Activated T-cell treated with anti-CD3 and anti-CD28 coated beads, Interleukin-2, amount 50 U/mL, for 4 hours (primary cell): Measurements from ENCODE around the gene OGFOD2. TPM values are rescaled to one million over a fixed set of nuclear protein-coding genes. Genes with fewer than 3 reads are reported as not detected.

ENCODE experiments used
- ATAC-seq, 2 donors: fragments of 200-7000 bp; cut with Tn5 transposase; one replicate each; pipeline ENCODE4 v1.10.0; 2021
- DNase-seq: peaks from one replicate; pipeline ENCODE4 v3.0.0-alpha.2; 2020
- H3K27me3 Mint-ChIP-seq: one replicate; pipeline ENCODE4 v1.8.0; 2021; ENCODE audit warnings: low read depth, mixed read lengths
- H3K36me3 Mint-ChIP-seq: one replicate; pipeline ENCODE4 v1.8.0; 2022; ENCODE audit warnings: mixed read lengths; ENCODE audit not compliant: insufficient read depth
- H3K4me1 Mint-ChIP-seq: one replicate; pipeline ENCODE4 v1.8.0; 2021; ENCODE audit warnings: low read depth, mixed read lengths
- H3K4me3 Mint-ChIP-seq: one replicate; pipeline ENCODE4 v1.8.0; 2021; ENCODE audit warnings: mild to moderate bottlenecking, moderate library complexity, mixed read lengths
- H3K9me3 Mint-ChIP-seq: one replicate; pipeline ENCODE4 v1.8.0; 2021; ENCODE audit warnings: mixed read lengths
- total RNA-seq, 3 donors: library from RNA; stranded (reverse); gene quantifications; one replicate each; pipeline ENCODE4 v1.2.1, GENCODE V29; 2021

Gene OGFOD2
- total RNA-seq, 3 donors from 2014 or later: 23.1 to 25.5 (median 24.7) TPM

DNA sequence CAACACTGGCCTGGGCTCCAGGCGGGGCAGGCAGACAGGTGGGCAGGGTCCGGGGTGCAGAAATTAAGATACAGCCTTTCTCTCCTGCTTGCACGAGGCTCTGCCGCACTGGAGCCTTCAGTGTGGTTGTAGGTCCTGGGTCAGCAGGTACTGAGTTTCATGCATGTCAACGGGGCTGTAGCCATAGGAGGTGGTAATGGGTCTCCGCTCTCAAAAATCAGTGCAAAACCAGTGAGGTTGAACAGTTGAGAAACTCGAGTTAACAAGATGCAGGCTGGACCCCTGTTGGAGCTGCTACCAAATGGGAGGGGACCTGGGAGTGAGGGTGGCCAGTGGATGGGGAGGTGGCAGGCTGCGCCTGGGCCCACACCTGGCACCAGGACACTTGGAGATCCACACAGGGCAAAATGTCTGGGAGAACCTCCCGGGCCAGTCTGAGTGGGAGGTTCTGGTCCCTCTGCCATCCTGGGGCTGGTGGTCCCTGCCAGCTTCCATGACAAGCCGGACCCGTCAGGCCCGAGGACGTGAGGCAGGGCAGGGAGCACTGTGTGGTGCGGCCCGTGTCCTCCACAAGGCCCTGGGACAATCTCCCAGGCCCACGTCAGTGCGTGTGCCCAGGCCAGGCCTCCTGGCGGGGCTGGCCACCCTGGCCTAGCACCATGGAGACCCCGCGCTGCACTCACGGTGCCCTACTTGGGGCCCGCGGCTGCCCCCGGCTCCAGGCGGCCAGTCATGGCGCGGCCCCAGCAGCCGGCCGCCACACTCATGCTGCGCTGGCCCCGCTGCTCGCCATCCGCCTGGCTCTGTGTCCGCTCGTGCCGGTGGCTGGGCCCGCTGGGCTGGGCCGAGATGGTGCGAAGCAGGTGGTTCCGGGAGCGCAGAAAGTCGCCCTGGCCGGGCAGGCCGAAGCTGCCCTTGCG, 10.6 kb downstream of the OGFOD2 start:
- H3K4me3 Mint-ChIP-seq: no peak overlapping the region
- peaks cover 31% of the 10 kb centered on the region for H3K4me1 Mint-ChIP-seq
- ATAC-seq (no peak), DNase-seq (no peak)
- H3K9me3 Mint-ChIP-seq: no peaks in the 10 kb centered on the region
- no peaks in the 10 kb centered on the region for H3K27me3 Mint-ChIP-seq
- H3K36me3 Mint-ChIP-seq: peaks cover 10% of the 10 kb centered on the region

DNA sequence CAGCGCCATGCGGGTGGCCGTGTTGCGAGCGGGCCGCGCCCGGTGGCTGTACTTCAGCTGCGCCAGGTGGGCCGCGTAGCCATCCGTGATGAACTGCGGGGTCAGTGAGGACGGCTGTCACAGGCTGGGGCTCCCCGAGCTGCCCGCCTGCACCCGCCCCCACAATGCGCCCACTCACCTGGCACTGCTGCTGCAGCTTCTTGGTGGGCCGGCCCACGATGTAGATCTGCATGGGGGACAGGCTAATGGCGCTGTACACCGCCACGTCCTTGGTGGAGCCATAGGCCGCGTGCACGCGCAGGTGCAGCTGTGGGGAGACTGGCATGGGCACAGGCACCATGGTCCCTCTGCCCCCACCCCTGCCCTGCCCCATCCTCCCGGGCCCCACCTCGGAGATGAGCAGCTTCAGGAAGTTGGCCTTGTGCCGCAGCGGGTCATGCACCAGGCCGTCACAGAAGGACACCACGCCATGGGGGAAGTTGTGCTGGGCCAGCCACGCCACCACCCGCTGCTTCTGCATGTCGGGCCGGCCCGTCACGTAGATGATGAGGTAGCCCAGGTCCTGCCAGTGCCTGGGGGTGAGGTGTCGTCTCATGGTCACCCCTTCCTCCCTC, 11.3 kb downstream of the OGFOD2 start:
- no peak for ATAC-seq
- Mint-ChIP-seq H3K36me3 (peaks cover 10% of the 10 kb centered on the region), H3K27me3 (no peaks in the 10 kb centered on the region), H3K4me1 (peaks cover 31% of the 10 kb centered on the region), H3K9me3 (no peaks in the 10 kb centered on the region), H3K4me3 (no peak overlapping the region)
- no peak for DNase-seq

DNA sequence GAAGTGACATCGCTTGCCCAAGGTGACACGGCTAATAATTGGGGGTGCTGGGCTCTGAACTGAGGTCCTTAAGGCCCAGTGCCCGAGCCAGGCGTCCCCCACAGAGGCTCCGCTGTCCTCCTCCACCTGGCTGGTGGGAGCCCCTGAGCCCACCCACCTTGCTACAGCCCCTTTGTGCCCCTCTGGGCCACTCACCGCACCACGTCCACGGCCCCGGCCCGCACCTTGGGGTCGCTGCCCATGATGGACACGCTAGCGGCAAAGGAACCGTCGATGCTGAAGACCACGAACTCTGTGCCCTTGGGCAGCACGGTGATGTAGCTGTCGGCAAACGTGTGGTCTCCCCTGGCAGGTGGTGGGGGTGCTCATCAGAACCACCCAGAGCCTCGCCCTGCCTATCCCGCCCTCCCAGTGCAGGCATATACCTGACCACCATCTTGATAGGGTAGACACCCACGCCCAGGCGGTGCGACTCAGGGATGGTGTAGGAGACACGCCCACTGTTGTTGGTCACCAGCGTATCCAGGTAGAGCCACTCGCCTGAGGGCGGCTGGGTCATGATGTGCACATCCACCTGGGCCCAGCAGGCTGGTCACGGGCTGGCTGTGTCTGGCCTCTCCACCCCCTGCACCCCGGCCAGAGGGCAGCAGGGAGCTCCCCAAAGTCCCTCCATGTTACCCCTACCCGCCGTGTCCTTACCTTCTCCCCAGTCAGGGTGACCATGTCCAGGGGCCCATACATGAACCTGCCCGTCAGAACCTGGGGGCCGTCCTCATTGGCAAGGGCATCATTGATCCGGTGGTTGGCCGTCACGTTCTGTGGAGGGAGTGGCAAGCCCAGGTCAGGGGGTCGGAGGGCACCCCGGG, 12.3 kb downstream of the OGFOD2 start:
- no peaks in the 10 kb centered on the region for H3K27me3 Mint-ChIP-seq
- no peaks in the 10 kb centered on the region for H3K9me3 Mint-ChIP-seq
- H3K4me3 Mint-ChIP-seq: no peak overlapping the region
- peaks cover 22% of the 10 kb centered on the region for H3K4me1 Mint-ChIP-seq
- ATAC-seq (no peak), DNase-seq (no peak)
- peaks cover 10% of the 10 kb centered on the region for H3K36me3 Mint-ChIP-seq

DNA sequence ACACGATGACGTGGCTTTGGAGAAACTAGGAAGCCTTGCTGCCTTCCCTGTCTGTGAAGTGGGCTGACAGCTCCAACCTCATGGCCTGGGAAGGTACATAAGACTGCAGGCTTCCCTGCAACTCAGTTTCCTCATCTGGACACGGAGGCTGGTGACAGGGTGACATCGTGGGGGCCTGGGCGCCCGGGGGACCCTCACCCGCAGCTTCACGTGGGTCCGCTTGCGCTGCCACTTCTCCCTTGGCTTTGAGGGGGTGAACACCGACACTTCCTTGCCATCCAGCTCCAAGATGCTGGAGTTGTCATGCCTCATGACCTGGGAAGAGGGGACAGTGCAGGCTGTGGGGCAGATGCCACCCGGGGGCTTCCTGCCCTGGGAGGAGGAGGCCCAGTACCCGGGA, 13.0 kb downstream of the OGFOD2 start:
- ATAC-seq (no peak), DNase-seq (no peak)
- peaks cover 16% of the 10 kb centered on the region for H3K4me1 Mint-ChIP-seq
- no peaks in the 10 kb centered on the region for H3K27me3 Mint-ChIP-seq
- no peaks in the 10 kb centered on the region for H3K9me3 Mint-ChIP-seq
- H3K36me3 Mint-ChIP-seq: peaks cover 10% of the 10 kb centered on the region
- H3K4me3 Mint-ChIP-seq: no peak overlapping the region

DNA sequence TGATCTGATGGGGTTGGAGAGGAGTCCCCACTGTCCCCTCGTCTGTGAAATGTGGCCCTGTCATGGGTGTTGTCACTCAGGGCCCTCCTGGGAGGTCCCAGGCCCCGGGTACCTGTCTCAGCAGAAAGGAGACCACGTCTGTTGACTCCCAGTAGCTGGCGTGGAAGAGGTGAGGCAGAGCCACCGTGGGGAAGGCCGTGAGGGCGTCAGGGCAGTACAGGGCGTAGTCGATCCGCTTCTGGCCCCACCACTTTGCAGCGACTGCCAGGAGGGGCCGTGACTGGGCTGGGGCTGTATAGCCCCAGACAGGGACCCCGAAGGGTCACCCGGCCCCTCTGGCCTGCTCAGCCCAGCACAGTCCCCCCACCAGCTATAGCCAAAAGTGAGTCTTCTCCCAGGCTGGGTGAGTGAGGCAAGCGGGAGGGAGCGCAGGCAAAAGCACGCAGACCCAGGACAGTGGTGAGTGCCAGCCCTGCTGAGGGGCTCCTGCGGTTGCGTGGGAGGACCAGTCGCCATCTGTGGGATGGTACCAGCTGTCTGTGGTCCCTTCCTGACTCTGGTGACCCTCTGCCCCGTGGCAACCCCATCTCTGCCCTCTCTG, 13.7 kb downstream of the OGFOD2 start:
- Mint-ChIP-seq H3K9me3 (no peaks in the 10 kb centered on the region), H3K27me3 (no peaks in the 10 kb centered on the region), H3K4me1 (peaks cover 10% of the 10 kb centered on the region), H3K36me3 (peaks cover 10% of the 10 kb centered on the region), H3K4me3 (no peak overlapping the region)
- no peak for DNase-seq
- ATAC-seq: no peak

DNA sequence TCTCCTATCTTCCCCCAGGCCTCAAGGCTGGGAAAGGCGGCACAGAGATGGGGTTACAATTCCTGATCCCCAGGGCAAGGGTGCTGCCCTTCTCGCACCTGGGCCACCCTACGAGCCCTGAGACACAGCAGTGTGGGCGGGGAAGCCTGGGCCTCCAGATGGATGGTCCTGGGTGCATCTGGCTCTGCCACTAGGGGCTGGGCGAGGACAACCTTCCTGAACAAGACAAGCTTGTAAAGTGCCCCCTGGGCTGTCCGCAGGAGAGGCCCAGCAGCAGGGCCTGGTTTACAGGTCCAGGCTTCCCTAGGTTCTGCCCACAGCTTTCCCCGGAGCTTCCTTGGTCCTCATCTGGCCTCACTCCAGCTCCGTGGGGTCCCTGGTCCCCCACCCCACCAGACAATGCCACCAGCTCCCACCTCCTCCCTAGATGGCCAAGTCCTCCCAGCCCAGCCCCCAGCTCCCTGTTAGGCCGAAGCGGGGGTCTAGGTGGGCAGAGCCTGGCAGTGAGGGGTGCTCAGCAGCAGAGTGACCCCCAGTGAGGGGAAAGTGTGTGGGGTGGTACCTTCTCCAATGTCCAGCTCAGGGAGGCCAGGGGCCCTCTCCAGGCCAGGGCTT, 14.3 kb downstream of the OGFOD2 start:
- Mint-ChIP-seq H3K4me3 (no peak overlapping the region), H3K9me3 (no peaks in the 10 kb centered on the region), H3K36me3 (peaks cover 10% of the 10 kb centered on the region), H3K4me1 (peaks cover 4% of the 10 kb centered on the region), H3K27me3 (no peaks in the 10 kb centered on the region)
- no peak for DNase-seq
- ATAC-seq: no peak

DNA sequence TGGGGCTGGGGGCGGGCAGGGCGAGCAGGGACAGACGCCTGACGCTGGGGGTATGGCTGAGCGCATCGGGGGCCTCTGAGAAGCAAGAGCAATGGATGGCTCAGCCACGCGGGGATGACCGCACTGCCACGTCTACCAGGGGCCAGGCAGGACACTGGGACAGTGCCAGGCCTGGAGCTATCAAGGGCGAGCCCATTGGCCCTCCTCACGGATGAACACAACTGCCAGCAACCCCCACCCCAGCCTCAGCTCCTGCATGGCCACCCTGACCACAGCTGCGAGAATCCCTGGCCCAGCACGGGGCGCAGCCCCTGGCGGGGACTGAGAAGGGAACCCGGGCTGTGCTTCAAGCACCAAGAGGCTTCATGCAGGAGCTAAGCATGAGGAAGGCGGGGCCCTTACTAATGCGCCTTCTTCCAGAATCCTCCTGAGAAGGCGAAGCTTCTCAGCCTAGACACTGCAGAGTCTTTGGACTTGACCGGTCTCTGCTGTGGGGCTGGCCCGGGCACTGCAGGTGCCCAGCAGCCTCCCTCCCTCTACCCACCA, 14.9 kb downstream of the OGFOD2 start:
- Mint-ChIP-seq H3K4me1 (no peaks in the 10 kb centered on the region), H3K4me3 (no peak overlapping the region), H3K9me3 (no peaks in the 10 kb centered on the region)

DNA sequence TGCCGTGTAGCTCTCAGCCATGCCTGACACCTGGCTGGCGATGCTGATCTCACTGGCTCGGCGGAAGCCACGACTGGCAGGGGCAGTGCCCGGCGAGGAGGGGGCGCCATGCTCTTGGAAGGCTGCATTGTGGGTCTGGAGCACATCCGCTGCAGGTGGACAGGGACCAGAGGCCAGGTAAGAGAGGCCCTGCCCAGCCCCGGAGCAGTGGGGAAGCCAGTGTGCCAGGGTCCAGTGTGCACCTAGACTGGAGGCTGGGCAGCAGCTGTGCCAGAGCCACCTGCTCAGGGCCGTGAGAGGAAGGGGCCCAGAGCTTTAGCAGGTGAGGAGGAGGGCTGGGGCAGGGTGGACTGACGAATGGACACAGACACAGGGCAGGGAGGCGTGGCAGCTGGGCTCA, 15.5 kb downstream of the OGFOD2 start:
- Mint-ChIP-seq H3K4me3 (no peak overlapping the region), H3K9me3 (no peaks in the 10 kb centered on the region), H3K36me3 (peaks cover 6% of the 10 kb centered on the region), H3K27me3 (no peaks in the 10 kb centered on the region), H3K4me1 (no peaks in the 10 kb centered on the region)
- DNase-seq (no peak), ATAC-seq (no peak)

More for the DNA sequence above, 14.9 kb downstream of the OGFOD2 start:
- DNase-seq (no peak), ATAC-seq (no peak)
- Mint-ChIP-seq H3K36me3 (peaks cover 7% of the 10 kb centered on the region), H3K27me3 (no peaks in the 10 kb centered on the region)

DNA sequence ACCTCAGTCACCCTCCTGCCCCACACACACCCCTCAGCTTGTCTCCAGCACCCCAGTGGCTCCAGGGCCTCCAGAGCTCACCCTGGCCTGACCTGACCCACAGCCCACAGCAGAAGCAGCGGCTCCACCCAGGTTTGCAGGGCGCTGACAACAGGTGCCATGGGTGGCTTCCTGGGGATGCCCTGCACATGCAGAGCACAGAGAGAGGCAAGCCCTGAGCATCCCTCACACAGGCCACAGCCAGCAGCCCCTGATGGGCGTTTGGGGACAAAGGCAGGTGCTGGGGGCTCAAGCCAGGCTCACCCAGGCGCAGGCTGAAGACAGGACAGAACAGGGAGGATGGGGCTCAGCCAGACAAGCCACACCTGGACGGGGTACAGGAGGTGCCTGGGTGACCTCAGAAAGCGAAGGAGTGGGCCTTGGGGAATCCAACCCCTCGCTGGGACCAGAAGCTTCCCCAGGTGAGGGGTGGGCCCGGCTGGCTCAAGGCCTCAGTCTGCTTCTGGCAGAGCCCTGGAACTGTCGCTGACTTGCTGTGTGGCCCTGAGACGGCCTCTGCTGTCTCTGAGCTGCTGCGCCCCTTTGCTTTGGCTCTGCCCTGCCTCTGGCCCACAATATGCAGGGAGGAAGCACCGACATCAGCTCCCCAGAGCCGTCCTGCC, 16.0 kb downstream of the OGFOD2 start:
- Mint-ChIP-seq H3K4me3 (no peak overlapping the region), H3K36me3 (peaks cover 6% of the 10 kb centered on the region), H3K4me1 (no peaks in the 10 kb centered on the region), H3K9me3 (no peaks in the 10 kb centered on the region), H3K27me3 (no peaks in the 10 kb centered on the region)
- DNase-seq (no peak), ATAC-seq (no peak)

DNA sequence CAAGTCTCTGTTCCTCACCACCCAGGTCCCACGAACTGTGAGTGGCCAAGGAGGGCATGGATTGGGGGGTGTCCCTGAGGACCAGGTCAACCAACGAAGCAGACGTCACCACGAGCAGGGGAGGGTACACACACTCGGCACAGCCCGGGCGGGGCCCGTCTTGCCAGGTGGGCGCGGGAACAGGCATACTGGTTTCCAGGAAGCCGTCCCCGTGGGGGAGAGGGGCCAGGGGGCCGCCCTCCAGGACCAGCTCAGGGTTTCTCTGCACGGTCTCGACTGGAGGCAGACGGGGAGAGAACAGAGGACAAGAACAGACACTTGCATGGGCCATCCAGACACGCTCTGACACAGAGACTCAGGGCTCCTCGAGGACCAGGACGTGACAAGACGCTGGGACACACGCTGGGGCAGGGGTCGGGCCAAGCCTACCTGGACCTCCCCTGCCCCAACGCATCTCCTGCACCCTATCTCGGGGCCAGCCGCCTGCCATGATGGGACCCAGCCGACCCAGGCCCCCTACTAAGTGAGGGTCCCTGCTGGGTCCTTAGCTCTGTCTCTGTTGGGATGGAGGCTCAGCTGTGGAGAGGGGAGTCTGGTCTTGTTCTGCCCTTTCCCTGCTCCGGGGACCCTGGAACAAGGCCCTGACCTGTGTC, 16.7 kb downstream of the OGFOD2 start:
- no peak for DNase-seq

DNA sequence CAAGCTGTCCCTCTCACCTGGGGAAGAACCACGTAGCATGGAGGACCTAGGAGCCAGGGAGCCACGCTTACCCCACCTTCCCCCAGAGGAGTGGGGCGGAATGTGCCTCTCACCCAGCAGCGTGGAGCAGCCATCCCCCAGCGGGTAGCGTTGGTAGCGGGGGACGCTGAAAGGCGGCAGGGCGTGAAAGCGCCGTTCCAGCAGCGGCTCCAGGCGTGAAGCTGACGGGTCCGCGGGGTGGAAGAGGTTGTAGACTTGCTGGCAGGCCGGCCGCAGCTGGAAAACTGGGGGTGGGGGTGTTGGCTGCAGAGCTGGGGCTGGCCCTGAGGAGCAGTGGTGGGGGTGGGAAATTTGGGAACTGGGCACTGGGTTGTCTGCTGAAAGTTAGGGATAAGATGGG, 17.3 kb downstream of the OGFOD2 start:
- Mint-ChIP-seq H3K4me1 (no peaks in the 10 kb centered on the region), H3K4me3 (no peak overlapping the region), H3K9me3 (no peaks in the 10 kb centered on the region), H3K36me3 (peaks cover 2% of the 10 kb centered on the region), H3K27me3 (no peaks in the 10 kb centered on the region)
- no peak for DNase-seq
- ATAC-seq: no peak

More for the DNA sequence above, 16.7 kb downstream of the OGFOD2 start:
- Mint-ChIP-seq H3K4me1 (no peaks in the 10 kb centered on the region), H3K27me3 (no peaks in the 10 kb centered on the region), H3K9me3 (no peaks in the 10 kb centered on the region), H3K4me3 (no peak overlapping the region), H3K36me3 (peaks cover 4% of the 10 kb centered on the region)
- no peak for ATAC-seq

DNA sequence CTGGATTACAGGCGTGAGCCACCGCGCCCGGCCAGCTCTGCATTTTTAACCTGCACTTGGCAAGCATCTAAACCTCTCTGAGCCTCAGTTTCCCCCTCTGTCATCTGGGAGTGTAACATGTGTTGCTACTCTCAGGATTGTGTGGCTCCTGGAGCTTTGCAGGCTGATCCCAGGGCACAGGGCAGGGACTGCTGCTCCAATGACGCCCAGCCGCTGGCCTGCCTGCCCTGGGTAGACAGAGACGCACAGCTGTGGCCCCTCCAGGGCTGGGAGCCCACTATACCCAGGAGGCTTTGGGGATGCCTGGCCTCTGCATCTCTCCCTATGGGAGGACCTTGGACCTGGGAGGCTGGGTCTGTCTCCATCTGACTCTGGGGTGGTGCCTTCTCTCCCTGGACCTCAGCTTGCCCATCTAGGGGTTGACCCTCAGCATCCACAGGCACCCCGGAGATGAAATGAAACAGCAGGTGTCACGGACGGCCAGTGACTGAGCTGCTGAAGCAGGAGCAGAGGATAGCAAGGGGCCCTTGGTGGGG, 19.2 kb downstream of the OGFOD2 start:
- Mint-ChIP-seq H3K27me3 (no peaks in the 10 kb centered on the region), H3K9me3 (no peaks in the 10 kb centered on the region), H3K4me1 (no peaks in the 10 kb centered on the region), H3K36me3 (no peaks in the 10 kb centered on the region), H3K4me3 (no peak overlapping the region)
- no peak for ATAC-seq
- DNase-seq: no peak
